ENCODE data around the gene TAGAP.

- TF ChIP-seq EZH2 (IDR thresholded peaks at IDR 0.05; ENCODE audit: insufficient read depth, poor library complexity, severe bottlenecking) (no peak), EZH2phosphoT487 (IDR thresholded peaks at IDR 0.05; ENCODE audit: insufficient read depth, low read depth) (no peak)
These were observed 7.9 kb upstream of the TAGAP start for GRCh38 chr6:159052720-159053119.

Data from GM23248 (cell line).